Fibroblast of skin of left biceps (primary cell): Measurements from ENCODE around the gene PLVAP.

Experiments
- DNase-seq, 2 experiments: peaks; one replicate each; pipeline ENCODE4 v3.0.0-alpha.2; 2013; ENCODE audit warnings: low read depth in 2 of 2

PLVAP gene, protein sequence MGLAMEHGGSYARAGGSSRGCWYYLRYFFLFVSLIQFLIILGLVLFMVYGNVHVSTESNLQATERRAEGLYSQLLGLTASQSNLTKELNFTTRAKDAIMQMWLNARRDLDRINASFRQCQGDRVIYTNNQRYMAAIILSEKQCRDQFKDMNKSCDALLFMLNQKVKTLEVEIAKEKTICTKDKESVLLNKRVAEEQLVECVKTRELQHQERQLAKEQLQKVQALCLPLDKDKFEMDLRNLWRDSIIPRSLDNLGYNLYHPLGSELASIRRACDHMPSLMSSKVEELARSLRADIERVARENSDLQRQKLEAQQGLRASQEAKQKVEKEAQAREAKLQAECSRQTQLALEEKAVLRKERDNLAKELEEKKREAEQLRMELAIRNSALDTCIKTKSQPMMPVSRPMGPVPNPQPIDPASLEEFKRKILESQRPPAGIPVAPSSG

GRCh38 chr19:17376935-17377600, at the start of gene PLVAP:
TSS of gene PLVAP (minus strand) at chr19:17377342. CDS start at chr19:17377288, 54 bp downstream.
- no peak for DNase-seq

DNA sequence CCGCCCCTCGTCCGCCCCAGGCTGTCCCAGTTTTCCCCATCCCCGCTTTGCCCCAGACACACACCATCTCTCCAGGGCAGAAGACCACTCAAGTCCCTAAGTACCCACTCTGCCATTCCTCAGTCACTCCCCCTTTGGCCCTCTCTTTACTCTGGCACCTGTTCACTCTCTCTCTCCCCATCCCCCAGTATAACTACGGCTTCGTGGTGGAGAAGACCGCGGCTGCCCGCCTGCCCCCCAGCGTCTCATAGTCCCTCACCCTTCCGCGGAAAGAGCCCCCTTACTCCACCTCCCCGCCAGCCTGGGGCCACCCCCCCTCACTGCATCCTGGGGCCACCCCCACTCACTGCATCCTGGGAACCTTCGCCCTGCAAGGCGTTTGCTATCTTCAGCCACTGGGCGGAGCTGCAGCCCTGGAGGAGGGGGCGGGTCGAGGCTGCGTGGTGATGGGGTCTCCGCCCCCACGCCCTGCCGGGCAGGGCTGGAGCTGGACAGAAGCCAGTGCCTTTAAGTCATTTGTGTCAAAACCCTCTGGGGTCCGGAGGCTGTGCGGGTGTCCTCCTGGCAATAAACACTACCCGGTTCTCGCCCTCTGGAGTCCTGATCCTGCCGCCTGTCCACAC, 47.7 kb upstream of the PLVAP start:
- no peak for DNase-seq

DNA sequence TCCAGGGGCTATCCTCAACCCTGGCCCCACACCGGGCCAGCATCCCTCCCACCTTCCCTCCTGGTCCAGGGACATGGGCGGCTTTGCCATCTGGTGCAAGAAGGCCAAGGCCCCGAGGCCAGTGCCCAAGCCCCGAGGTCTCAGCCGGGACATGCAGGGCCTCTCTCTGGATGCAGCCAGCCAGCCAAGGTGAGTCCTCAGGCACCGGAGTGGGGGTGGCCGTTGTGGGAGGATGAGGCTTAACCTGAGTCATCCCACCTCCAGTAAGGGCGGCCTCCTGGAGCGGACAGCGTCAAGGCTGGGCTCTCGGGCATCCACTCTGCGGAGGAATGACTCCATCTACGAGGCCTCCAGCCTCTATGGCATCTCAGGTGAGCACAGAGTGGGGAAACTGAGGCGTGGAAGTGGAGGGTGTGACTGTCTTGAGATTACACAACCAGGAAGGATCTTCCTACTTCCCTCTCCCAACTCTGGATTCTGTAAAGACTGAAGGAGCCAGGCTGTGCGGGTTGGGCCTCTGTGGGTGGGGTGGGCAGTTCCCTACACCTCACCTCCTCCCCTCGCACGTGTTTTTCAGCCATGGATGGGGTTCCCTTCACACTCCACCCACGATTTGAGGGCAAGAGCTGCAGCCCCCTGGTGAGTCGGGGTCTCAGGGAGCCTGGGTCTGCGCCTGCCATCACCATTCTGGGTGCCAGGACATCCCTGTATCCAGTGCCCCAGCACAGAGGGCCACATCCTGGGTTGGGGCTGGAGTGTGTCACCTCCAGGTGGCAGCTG, 46.5 kb upstream of the PLVAP start:
- DNase-seq = no peak

DNA sequence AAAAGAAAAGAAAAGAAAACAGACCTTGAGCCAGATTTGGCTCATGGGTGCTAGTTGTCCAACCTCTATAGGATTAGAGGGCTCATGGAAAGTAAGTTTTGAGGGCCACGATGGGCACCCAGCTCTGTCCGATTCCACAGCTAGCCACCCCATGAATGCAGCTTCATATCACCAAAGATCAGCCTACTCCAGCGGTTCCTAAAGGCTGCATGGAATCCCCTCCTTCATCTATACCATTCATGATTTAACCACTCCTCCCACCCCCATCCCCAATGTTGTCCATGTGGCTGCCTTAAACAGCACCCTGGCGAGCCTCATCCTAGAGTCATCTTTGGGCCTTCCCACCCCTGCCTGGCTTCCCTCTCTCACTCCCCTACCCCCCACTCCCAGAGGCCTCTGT, 44.8 kb upstream of the PLVAP start:
- no peak for DNase-seq

GRCh38 chr19:17420475-17420924, 43.4 kb upstream of the PLVAP start:
- DNase-seq = no peak

- DNase-seq = peak; percentile 98
Measured at GRCh38 chr19:17419621-17420474, 42.7 kb upstream of the PLVAP start, which contains the start of gene MVB12A. TSS of gene MVB12A (plus strand) at chr19:17420047. CDS start at chr19:17420136, 89 bp downstream.

DNA sequence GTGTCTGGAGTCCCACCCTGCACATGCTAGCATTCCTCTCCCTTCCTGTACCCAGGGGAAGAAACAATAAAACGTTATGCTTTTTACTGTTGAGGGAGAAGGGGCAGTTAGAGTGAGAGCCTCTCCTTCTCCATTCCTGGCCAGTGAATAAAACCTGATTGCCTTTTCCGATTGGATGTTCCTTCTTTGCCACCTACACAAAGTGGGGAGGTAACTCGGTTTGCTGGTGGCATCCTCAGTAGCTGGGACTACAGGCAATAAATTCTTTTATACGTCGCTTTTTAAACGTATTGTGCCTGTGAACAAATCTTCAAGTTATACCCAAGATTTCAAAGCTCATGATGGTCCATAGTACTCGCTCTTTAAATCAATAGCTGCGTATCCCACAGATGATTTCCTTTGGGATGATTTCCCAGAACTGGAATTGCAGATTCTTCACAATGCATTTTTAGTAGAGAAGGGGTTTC, 42.0 kb upstream of the PLVAP start:
- DNase-seq = no peak

- DNase-seq = no peak
Measured at GRCh38 chr19:17418710-17419109, 41.6 kb upstream of the PLVAP start.

GRCh38 chr19:17415121-17415520, 38.0 kb upstream of the PLVAP start:
- no peak for DNase-seq

- no peak for DNase-seq
Measured at GRCh38 chr19:17414097-17414496, 37.0 kb upstream of the PLVAP start.

GRCh38 chr19:17411801-17412200, 34.7 kb upstream of the PLVAP start:
- no peak for DNase-seq

- DNase-seq = no peak
Measured at GRCh38 chr19:17409990-17410389, 32.8 kb upstream of the PLVAP start.

- DNase-seq = no peak
Measured at GRCh38 chr19:17406887-17407196, 29.7 kb upstream of the PLVAP start.

GRCh38 chr19:17406046-17406886, 29.1 kb upstream of the PLVAP start:
- DNase-seq = no peak

- DNase-seq = no peak
Measured at GRCh38 chr19:17405250-17406045, 28.3 kb upstream of the PLVAP start, which contains the start of gene BST2. TSS of gene BST2 (minus strand) at chr19:17405630. CDS start at chr19:17405575, 55 bp downstream.

- DNase-seq = no peak
Measured at GRCh38 chr19:17404621-17405249, 27.6 kb upstream of the PLVAP start.

DNA sequence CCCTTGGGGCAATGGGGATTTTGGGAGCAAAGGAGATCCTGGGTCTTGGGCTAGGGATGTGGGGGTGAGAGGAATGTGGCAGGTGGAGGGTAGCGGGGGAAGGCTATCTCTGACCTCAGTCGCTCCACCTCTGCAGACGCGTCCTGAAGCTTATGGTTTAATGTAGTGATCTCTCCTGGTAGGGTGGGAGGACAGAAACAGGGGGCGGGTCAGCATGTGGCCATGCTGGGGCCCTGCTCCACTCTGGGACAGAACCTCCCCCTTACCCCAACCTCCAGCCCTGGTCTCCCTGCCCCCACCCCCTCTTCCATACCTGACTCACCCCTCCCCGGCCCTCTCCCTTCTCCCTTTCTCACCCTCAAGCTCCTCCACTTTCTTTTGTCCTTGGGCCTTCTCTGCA, 26.9 kb upstream of the PLVAP start:
- DNase-seq = no peak
